HG03432 (cell line): ENCODE measurements around the gene XPO5.
"Not testable (repeated sequence)": the region's sequence is repeated elsewhere in the genome, so short reads cannot be mapped to it uniquely, and the experiment has no call there.

Experiments used
- ATAC-seq: cut with Tn5 transposase; IDR thresholded peaks from one replicate; pipeline ENCODE4 v1.9.1; 2021; ENCODE audit warnings: mild to moderate bottlenecking, moderate library complexity; ENCODE audit not compliant: unreplicated experiment

The XPO5 gene

DNA sequence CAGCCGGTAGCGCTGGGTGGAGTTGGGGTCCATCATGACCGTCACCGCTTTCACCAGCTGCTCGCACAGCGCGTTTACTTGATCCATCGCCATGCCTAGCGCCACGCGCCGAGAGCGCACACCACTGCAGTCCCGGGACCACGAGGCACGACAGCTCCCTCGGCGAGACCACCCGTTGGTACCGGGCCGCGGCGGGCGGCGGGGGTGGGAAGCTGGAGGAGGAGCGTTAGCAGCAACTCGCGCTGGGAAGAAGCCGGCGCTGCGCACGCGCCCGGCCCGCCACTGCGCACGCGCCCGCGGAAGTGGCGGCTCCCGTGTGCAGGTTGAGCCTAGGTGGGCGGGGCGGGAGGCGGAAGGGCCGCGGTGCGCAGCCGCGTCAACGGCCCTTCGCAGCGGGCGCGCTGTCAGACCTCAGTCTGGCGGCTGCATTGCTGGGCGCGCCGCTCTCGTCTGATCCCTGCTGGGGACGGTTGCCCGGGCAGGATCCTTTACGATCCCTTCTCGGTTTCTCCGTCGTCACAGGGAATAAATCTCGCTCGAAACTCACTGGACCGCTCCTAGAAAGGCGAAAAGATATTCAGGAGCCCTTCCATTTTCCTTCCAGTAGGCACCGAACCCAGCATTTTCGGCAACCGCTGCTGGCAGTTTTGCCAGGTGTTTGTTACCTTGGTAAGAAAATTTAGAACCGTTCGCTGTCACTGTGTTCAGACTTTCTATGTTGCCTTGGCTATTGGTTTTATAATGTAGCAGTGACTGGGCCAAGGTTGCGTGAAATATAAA lies at the start of gene XPO5, which contains the start of gene POLH:
Gene XPO5 (minus strand): TSS at position 267 of the 780 bp plus-strand sequence. CDS start 174 bp downstream, at position 93.
Gene POLH (plus strand): TSS at position 414 of the 780 bp plus-strand sequence. CDS start 6,135 bp downstream, outside the sequence.
- ATAC-seq = peak; percentile 91

DNA sequence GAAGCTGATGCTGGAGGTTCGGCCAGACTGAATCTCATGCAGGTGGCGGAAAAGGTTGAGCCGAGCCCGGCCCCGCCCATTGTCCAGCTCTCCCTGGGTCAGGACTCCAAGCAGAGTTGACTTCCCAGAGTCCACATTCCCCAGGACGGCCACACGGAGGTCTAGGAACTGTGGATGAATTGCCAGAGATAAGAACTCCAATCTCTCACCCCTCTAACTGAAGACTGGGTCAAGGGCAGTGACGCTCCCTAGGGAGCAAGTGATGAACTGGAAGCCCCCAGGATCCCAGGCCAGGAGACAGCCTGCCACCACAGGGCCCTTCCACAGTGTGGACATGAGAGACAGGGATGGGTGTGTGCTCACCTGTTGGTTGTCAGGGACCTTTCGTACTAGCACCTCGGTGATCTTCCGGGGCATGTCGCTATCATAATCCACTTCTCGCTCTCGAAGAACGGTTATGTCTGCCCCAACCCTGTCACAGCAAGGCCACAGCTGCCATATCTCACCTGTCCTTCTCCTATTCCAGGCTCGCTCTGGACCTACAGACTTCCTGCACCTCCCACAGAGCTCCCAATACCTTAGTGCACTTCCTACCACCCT lies 49.7 kb upstream of the XPO5 start:
- no peak for ATAC-seq

DNA sequence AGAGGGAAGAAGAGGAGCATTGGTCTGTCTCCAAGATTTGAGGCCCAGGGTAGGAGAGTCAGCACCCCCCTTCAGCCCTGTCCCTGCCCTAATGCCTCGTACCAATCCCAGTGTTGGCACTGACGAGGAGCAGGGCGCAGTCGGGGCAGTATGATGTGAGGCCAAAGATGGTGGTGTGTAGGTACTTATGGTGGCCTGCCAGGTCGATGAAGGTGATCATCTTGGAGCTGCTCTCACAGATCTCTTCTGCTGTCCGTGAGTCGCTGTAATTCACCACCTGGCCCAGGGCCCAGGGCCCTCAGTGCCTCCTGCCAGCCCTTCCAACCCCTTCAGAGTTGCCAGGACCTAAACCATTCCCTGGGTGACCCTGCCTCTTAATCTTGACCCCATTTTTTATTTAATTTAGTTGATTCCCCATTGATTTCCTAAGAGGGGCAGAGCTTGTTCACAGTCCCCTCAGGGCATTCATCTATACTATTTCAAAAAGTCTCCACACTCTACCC lies 49.0 kb upstream of the XPO5 start:
- ATAC-seq = no peak

DNA sequence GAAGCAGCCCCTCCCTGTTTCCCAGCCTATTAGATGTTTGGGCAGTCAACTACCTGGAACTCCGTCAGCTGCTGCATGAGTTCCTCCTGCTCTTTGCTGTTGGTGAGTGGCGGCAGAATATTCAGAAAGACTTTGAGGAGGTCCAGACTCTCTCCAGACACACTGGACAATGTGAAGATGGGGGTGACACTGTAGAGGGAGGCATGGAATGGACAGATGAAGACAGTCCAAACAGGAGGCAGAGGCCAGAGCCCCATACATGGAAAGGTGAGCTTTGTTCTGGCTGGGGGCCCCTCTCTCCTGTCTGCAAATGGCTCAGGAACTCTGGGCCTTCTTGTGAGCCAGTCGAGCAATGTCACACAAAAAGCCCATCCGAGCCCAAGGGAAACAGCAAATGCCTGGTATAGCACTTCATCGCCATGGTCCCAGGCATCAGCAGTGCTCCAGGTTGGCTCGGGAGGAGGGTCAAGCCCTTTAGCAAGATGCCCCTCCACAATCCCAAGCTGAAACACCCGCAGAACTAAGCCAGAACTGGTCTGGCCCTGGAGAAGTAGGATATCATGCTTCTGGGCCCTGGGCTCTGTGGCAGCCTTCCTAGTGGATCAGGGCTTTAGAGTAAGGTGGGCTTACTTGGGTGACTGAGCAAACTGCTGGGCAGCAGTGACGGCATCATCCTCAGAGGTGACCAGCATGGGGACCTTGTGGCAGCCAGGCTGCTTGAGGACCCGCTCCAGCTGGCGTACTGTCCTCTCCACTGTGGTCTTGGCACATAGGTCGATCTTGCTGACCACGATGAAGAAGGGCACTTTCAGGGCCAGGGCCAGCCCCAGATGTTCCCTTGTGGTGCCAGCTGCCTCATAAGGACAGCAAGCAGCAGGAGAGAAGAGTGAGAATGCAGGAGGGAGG lies 48.3 kb upstream of the XPO5 start:
- no peak for ATAC-seq

DNA sequence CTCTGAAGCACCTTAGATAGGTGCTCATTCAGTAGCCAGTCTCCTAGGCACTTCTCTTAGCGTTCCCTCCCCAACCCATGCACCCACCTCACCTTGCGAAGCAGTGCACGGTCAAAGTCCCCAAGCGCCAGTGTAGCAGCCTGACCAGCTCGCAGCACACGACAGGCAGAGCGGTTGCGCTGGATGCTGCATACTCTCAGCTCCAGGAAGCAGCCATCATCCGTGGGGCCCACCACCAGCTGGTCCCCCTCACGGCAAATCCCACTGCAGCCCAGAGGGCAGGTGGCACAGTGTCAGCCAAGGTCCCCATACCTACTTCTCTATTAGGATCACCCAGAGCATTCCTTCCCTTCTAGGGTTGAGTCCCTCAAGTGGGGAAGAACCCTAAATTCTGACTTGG lies 46.7 kb upstream of the XPO5 start:
- ATAC-seq = no peak

DNA sequence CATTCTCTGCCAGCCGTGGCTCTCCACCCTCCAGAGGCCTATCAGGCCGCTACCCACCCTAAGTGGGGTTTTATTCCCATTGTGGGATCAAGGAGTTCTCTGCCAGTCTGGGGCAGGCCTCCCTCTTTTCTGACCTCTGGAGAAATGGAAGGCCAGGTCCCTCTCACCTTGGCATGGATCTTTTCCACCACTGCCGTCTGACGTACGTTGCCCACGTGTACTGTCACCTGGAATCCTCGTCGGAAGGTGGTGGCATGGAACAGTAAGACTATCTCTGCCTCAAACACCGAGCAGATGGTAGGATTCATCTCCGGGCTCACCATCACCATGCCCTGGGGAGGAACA lies 46.0 kb upstream of the XPO5 start:
- ATAC-seq = no peak

DNA sequence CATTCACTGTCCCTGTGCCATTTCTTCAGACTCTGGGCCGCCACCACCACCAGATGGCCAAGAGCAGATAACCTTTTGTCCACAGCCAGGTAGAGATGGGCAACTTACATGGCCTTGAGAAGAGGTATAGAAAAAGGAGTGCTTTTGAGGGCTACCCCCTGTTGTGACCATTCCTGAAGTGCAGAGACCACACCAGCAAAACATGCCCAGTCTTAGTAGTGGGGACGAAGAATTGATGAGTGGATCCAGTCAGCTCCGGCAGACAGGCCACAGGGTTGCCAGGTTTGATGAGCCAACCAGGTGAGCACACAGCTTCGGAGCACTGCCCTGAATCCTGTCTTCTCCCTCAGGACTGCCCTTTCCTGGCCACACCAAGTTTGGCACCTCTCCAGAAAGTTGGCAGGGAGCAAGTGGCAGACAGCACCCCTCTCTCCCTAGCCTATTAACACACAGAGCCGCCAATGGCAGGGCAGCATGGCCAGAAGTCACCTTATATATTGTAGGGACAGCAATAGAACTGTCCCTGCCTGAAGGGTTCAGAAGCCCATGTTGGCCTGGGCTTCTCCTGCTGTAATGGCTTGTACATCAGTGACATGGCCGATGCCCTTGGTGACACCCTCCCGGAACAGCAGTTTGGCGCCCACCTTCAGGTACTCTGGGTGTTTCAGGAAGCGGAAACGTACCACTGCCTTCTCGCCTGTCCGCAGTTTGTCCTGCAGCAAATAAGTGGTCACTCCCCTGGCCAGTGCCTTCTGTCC lies 45.4 kb upstream of the XPO5 start:
- no peak for ATAC-seq

DNA sequence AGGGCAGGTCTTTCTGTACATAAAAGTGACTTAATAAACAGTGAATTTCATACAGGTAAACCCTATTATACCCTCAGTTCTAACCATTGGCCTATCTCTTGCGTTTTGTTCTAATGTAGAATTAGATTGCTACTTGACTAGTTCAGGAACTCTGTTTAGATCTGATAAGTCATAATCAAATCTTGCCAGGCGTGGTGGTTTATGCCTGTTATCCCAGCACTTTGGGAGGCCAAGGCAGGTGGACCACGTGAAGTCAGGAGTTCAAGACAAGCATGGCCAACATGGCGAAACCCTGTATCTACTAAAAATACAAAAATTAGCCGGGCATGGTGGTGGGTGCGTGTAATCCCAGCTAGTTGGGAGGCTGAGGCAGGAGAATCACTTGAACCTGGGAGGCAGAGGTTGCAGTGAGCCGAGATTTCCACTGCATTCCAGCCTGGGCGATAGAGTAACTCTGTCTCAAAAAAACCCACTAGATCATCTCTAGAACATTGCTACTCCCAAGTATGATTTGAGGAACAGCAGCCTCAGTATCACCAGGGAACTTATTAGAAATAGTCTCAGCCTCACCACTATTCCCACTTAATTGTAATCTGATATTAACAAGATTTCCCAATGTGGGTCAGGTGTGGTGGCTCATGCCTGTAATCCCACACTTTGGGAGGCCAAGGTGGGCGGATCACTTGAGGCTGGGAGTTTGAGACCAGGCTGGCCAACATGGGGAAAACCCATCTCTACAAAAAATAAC lies 41.1 kb upstream of the XPO5 start:
- no peak for ATAC-seq

DNA sequence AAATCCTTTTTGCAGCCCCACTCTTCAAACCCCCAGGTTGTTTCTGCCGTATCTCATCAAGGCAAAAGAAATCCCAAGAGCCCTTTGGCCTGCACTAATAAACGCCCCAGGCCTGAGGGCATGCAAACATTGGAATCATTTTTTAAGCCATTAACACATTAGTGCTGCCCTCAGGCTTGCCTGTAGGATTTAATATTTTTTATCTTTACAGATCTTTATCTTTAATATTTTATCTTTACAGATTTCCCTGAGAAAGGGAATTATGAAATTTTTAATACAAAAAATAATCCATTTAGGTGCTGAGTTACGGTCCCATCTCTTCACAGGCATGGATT lies 38.5 kb upstream of the XPO5 start:
- ATAC-seq = no peak

DNA sequence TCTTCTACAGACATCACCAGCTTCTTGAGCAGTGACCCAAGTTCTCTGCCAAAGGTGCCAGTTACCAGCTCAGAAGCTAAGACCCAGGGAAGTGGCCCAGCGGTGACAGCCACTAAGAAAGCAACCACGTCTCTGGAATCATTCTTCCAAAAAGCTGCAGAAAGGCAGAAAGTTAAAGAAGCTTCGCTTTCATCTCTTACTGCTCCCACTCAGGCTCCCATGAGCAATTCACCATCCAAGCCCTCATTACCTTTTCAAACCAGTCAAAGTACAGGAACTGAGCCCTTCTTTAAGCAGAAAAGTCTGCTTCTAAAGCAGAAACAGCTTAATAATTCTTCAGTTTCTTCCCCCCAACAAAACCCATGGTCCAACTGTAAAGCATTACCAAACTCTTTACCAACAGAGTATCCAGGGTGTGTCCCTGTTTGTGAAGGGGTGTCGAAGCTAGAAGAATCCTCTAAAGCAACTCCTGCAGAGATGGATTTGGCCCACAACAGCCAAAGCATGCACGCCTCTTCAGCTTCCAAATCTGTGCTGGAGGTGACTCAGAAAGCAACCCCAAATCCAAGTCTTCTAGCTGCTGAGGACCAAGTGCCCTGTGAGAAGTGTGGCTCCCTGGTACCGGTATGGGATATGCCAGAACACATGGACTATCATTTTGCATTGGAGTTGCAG lies 38.0 kb upstream of the XPO5 start:
- ATAC-seq = no peak

DNA sequence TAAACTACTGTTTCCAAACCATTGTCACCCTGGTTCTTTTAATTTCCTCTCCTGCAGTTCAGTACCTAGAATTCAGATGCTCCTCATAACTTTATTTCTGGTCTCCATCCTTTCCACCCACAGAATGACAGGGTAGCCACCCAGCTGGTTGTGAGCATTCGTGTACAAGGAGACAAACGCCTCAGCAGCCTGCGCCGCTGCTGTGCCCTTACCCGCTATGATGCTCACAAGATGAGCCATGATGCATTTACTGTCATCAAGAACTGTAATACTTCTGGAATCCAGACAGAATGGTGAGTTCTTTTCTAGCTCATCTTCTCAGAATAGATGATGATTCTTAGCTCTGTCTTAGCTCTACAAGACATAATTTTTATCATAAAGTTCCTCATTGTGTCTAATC lies 34.6 kb upstream of the XPO5 start:
- ATAC-seq = no peak

DNA sequence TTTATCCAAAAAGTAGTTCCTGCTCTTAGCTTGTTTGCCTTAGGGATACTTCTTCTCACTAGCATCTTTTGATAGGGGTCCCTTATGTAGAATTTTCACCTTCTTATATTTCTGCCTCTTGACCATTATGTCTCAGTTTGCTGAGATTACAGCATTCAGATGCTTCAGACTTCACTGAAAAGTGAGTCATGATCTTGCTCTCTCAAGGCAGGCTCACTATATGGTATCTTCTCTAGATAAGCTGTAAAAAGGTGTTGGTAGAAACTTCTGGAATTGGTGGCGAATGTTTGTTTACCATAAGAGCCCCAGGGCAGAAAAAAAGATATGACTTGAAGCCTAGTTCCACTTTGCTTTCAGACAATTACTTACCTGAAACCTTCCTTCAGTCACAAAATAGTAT lies 33.6 kb upstream of the XPO5 start:
- no peak for ATAC-seq

DNA sequence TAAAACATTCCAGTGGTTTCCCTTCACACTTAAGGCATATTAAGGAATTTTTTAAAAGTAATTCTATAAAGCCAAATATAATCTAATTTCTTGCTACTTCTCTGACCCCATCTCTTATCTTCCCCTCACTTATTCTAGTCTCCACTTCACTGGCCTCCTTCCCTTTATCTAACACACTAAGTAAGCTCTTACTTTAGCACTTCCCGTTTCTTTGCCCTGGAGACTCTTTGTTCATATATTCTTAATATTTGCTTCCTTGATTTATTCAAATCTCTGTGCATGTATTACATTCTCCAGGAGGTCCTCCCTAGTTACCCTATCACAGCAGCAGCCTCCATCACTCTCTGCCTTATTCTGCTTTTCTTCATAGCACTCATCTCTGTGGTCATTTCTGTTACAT lies 33.0 kb upstream of the XPO5 start:
- no peak for ATAC-seq

DNA sequence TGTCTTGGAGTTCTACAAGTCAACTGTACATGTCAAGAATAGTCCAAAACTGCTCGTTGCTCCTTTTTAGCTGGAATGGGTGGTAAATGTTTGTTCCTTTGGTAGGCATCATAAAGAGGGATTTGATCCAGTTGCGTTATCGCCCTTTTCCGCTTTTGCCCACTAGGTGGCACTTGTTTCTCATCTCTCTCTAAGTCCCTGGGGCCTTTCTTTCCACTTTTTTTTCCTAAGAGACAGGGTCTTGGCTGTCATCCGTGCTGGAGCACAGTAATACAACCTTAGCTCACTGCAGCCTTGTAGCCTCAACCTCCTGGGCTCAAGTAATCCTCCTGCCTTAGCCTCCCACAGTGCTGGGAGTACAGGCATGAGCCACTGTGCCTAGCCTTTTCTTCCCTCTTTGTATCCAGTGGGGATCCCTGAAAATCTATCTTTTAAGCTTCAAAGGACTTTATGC lies 32.5 kb upstream of the XPO5 start:
- ATAC-seq = no peak

DNA sequence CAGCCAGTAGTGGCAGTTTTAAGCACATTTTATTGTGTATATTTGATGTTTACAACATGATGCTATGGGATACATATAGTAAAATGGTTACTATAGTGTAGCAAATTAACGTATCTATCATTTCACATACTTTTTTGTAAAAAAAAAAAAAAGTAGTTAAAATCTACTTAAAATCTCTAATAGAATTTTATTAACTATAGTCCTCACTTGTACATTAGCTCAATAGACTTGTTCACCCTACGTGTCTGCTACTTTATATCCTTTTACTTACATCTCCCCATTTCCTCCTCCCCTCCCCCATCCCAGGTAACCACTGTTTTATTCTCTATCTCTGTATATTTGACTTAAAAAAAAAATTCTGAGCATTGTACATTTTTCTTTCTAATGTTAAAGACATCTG lies 30.2 kb upstream of the XPO5 start:
- ATAC-seq = no peak

DNA sequence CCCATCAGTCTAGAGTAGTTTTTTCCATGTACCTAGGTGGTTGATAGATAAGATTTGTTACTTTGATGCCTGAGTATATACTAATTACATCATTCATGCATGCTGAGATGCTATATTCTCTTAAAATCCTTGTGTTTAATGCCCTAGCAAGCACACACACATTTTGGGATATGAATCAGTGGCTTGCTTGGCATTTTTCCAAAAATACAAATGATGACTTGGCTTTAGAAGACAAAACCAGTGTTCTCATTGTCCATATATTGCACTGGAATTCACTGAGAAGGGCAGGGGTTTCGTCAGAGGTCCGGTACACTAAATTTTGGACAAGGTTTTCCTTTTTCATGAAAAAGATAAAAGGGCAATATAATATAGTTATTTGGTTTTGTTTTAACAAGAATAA lies 28.3 kb upstream of the XPO5 start:
- no peak for ATAC-seq

DNA sequence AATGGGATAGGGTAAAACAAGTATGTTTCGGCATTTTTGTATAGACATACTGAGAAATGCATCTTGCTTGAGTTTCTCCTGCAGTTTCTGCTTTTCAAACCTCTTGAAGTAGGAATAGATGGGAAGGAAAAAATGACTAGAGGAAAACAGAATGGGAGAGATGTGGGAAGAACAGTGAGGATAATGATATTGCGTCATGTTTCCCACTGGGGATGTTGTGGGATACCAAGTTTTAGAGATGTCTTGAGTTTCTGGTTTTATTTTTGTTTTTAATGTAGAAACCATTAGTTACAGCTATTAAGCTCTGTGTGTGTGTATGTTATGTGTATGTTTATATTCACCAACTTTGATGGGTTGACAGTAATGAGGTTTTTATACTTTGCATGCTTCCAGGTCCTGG lies 24.8 kb upstream of the XPO5 start:
- ATAC-seq = no peak

DNA sequence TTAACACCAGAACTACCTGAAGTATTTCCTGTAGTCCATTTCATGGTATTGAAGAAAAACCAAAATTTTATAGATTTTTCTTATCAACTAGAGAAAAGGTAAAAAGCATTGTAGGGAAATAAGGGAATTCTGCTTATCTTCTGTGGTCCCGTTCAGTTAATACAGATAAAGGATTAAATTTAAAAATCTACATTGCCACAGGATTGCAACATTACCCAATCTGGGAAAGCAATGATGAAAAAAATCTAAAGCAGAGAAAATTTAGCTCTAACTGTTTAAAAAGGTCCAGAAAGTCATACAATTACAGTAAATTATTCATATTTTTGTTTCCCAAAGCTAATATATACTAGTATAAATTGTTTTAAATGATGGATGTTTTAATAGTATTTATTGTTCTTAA lies 18.1 kb upstream of the XPO5 start:
- ATAC-seq = no peak

DNA sequence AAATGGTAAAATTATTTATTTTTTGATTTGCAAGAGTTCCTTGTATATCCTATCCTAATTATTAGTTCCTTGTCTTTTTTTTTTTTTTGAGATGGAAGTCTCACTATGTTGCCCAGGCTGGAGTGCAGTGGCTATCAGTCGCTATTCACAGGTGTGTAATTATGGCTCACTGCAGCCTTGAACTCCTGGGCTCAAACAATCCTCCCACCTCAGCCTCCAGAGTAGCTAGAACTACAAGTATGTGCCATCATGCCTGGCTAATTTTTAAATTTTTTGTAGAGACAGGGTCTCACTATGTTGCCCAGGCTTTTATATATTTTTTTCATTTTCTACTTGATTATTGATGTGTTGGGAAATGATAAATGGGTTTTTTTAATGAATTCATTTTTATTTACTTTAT lies 13.7 kb upstream of the XPO5 start:
- not testable (repeated sequence) for ATAC-seq

DNA sequence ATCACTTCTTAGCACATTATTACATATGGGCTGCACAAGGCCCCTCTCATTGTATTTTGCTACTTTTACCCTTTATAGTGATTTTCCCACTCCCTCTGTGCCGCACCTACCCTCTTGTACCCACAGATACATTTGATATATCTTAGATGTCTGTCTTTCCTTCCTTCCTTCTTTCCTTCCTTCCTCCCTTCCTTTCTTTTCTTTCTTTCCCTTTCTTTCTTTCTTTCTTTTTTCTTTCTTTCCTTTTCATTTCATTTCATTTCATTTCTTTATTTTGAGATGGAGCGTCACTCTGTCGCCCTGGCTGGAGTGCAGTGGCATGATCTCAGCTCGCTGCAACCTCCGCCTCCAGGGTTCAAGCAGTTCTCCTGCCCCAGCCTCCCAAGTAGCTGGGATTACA lies 12.4 kb upstream of the XPO5 start:
- no peak for ATAC-seq
